HG02840 (cell line): ENCODE data around the gene LAGE3.
A peak's percentile ranks its signal among the peaks of the same experiment; 100 is the strongest.

Experiments
- ATAC-seq: cut with Tn5 transposase; IDR thresholded peaks from one replicate; pipeline ENCODE4 v1.9.1; 2021; ENCODE audit warnings: mild to moderate bottlenecking, moderate library complexity, moderate number of reproducible peaks; ENCODE audit not compliant: unreplicated experiment, low FRiP score

Gene LAGE3

DNA sequence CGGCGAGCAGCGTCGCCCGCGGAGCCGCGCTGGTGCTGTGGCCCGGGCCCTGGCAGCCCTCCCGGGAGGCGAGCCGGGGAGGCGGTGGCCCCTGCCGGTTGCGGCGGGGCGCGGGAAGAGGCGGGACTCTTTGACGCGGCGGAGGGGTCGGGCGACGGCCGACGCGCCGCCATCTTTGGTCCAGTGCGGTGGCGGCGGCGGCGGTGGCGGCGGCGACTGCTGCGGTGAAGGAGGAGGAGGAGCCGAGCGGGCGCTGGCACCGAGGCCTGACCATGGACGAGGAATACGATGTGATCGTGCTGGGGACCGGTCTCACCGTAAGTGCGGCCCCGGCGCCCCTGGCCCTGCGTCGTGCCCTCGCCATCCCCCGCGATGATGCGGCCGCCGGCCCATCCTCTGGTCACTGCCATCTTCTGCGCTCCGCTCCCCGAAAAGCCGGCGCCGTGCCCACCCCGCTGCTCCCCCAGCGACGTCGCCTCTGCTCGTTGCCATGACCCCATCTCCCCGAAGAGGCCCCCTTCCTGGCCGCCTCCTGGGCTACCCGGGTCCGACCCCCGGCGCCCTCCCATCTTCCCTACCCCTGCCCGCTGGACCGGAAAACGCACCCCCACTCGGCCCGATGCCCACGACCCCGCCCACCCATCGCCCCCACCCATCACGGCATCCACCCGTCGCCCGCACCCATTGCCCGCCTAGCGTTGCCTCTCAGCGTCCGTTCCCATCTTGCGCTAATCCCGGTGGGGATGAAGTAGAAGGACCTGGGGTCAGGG, 41.9 kb downstream of the LAGE3 start, which contains the start of gene GDI1:
Gene GDI1 (plus strand): TSS at position 172 of the 770 bp plus-strand sequence. CDS start 101 bp downstream, at position 273.
- ATAC-seq = no peak

DNA sequence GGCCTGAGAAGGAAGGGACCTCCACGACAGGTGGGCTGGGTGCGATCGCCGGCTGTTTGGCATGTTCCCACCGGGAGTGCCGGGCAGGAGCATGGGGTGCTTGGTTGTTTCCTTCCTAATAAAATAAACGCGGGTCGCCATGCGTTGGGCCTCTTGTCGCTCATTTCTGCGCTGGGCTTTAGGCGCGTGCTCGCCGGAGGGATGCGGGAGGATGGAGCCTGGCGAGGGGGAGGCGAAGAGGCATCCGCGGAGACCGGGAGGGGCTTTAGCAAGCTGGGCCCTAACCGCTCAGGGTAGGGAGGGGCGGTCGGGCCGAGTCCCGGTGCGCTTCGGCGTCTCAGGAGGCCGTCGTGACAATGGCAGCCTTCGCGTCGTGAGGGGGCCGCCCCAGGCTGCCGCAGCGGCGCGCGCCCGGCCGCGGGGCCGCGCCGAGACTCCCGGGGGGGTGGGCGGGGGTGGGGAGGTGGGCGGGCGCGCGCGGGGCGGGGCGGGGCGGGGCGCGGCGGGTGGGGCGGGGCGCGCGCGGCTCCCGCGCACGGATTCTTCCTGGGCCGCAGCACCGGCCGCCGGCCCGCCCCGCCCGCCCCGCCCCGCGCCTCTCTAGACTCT, 42.6 kb downstream of the LAGE3 start:
- no peak for ATAC-seq

DNA sequence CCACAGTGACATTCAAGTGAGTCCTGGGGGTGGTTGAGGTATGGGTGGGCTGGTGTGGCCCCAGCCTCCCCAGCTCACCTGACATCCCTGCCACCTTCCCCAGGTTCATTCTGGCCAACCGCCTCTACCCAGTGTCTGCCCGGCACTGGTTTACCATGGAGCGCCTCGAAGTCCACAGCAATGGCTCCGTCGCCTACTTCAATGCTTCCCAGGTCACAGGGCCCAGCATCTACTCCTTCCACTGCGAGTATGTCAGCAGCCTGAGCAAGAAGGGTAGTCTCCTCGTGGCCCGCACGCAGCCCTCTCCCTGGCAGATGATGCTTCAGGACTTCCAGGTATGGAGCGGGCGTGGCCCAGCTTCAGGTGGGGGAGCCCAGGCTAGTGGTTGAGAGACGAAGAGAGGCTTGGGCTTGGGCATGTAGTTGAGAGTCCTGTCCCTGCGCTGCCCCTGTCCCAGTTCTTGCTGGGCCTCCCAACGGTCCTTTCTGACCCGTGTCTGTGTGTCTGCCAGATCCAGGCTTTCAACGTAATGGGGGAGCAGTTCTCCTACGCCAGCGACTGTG, 43.8 kb downstream of the LAGE3 start:
- no peak for ATAC-seq

DNA sequence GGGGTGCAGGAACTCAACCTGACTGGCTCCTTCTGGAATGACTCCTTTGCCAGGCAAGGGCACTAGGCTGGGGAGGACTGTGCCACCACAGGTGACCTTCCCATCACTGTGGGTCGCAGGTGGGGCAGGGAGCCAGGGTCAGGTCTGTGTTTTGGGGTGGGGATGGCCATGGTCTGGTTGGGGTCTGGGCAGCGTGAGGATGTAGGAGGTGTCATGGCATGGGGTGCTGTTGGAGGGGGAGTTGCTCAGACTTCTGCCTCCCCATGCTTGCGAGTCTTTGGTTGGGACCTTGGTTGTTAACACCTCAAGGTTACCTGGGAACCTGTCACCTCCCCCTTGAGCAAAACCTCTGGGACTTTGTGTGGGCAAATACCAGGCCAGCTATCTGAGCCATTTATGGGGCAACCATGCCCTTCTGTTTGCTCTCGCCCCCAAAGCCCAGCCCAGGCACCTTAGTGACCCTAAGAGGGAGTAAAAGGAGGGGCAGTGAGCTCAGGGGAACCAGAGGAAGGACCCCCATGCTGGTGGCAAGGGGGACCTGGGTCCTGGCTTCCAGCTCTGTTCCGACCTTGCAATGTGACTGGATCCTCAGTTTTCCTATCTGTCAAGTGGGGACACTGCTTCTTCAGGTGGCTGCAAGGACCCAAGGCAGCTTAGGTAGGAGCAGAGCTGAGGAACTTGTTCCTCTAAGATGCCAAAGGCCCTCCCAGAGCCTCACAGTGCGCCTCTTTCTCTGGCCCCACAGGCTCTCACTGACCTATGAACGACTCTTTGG, 44.5 kb downstream of the LAGE3 start:
- ATAC-seq = no peak

DNA sequence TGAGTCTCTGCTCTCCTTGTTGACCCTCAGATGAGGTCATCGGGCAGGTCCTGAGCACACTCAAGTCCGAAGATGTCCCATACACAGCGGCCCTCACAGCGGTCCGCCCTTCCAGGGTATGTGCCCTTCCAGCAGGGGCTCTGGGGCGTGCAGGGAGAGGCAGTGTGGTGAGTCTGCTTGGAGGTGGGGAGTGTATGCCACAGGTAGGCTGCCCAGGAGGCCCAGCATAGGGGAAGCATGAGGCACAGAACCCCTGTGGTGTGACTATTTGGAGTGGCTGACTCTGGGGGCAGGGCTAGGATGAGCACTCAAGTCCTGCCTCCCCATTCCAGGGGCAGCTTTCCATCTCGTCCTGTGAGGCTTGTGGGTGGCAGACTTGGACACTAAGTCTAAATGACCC, 45.5 kb downstream of the LAGE3 start:
- ATAC-seq = no peak

DNA sequence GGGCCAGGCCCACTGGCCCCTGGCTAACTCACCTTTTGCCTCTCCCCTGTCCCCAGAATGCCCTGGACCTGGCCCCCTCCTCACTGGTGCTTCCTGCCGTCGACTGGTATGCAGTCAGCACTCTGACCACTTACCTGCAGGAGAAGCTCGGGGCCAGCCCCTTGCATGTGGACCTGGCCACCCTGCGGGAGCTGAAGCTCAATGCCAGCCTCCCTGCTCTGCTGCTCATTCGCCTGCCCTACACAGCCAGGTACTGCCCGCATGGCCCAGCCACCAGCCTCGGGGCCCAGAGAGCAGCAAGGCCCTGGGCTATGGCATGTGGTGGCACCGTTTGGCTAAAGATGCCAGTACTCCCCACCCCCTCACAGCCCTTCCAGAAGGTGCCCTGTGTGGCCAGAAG, 46.9 kb downstream of the LAGE3 start:
- ATAC-seq = no peak

DNA sequence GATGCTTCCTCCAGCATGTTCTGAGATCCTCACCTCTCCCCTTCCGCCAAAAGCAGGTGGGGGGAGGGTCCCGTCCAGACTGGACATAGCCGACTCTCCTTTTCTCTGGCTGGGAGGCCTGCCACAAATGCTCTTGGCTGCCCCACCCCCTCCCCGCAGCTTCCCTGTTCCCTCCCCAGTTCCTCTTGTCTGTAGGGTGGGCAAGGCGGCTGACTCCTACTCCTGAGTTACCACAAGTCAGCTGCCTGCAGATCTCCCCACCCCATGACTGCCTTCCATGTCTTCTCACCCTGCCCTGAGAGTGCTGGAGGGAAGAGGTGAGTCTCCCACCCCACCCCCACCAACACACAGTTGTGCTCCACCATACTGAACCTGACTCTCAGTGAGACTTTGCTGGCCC, 47.7 kb downstream of the LAGE3 start:
- no peak for ATAC-seq

DNA sequence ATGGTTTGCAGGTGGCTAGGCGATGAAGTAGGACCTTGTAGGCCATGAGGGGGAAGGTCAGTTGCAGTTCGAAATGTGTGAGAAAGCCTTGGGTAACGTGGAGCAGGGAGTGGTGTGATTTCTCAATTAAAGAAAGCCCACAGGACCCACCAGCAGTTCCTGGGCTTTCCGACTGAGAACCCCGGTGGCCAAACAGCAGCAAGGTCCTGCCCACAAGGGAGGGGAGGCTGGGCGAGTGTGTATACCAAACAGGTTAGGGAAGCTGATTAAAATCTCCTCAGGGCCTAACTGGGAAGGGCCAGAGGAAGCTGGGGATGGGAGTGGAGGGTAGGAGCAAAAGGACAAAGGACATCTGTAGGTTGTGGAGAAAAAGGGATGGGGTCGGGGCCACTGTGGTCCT, 48.2 kb downstream of the LAGE3 start:
- no peak for ATAC-seq

DNA sequence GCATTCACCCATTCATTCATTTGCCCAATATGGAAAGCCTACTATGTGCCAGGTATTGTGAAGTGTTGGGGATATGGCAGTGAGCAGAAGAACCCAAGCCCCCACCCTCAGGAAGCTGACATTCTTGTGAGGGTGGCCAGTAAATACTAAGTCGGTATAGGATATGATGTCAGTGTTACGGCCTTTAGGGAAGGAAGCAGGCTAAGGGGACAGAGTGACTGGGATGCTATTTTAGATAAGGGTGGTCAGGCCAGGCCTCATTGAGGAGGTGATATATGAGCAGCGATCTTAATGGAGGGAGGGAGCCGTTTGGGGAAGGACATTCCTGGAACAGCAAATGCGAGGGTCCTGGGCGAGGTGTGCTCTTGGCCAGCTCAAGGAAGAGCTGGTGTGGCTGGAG, 48.6 kb downstream of the LAGE3 start:
- ATAC-seq = no peak

DNA sequence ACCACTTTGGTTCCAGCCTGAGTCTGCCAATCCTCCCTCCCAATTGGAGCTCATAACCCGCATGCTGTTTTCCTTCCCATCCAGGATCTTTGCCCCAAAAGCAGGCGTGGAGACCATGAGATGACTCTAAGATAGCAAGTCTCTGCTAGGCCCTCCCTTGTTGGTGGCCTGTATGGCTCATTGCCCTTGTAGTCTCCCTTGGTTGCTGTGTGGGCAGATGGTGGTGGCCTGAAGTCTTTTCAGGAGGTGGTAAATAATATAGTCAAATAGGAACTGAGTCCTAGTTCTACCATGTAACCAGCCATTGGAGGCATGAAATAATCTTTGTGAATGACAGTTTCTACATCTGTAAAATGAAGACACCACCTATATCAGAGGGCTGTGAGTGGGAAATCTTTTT, 49.4 kb downstream of the LAGE3 start:
- ATAC-seq = no peak

DNA sequence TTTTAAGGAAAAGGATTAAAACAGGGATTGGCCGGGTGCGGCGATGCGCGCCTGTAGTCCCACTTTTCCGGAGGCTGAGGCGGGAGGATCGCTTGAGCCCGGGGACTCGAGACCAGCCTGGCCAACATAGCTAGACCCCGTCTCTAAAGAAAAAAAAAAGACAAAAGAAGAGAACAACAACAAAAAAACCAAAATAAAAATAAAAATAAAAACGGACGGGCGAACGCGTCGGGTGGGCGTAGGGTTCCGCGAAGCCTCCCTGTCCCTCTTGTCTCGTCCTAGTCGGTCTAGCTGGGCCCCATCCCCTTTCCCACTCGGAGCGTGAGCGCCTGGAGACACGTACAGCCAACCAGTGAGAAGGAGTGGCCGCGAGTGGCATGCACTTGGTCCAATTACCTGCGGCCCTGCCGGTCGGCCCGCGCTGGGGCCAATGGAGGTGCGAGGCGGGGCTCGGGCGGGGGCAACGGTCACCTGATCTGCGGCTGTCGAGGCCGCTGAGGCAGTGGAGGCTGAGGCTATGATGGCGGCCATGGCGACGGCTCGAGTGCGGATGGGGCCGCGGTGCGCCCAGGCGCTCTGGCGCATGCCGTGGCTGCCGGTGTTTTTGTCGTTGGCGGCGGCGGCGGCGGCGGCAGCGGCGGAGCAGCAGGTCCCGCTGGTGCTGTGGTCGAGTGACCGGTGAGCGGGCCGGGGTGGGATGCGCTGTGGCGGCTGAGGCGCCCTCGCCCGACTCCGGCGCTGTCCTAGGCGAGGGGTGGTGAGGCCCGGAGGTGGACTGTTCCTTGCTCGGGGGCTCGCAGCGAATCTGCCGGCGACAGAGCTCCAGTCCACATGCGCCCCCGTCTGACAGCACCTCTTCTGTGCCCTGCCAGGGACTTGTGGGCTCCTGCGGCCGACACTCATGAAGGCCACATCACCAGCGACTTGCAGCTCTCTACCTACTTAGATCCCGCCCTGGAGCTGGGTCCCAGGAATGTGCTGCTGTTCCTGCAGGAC, 50.6 kb downstream of the LAGE3 start, which contains the start of gene ATP6AP1:
Gene ATP6AP1 (plus strand): TSS at position 502 of the 996 bp plus-strand sequence. CDS start 16 bp downstream, at position 518.
- peak; percentile 90 for ATAC-seq
